ENCODE data around the gene ZBED5. TPM values are rescaled to one million over a fixed set of nuclear protein-coding genes. Genes with fewer than 3 reads are reported as not detected.
"Not testable (repeated sequence)": the region's sequence is repeated elsewhere in the genome, so short reads cannot be mapped to it uniquely, and the experiment has no call there.

The ZBED5 gene
- total RNA-seq, 1 donor from 2014 or later, result 19.5 TPM

DNA sequence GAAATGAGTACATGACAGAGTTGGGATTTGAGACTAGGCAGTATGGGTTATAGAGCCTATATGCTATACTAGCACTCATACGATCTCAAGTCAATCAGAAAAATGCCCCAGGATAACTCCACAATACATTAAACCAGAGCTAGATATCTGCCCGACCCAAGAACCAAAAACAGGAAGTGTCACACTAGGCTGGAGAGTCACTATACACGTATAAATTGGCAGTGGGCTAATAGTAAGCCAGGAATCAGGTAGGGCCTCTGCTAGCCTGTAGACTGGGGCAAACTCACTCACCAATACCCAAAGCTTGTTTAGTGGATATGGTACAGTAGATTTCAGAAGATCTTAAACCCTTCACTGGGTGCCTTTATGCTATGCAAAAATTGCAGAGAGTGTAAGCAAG, 33.0 kb downstream of the ZBED5 start:
- FAIRE-seq, result no peak
- no peak overlapping the region for H3K4me3 ChIP-seq (ENCODE audit: low read depth, low read length)
- TF ChIP-seq, protein P1, sequence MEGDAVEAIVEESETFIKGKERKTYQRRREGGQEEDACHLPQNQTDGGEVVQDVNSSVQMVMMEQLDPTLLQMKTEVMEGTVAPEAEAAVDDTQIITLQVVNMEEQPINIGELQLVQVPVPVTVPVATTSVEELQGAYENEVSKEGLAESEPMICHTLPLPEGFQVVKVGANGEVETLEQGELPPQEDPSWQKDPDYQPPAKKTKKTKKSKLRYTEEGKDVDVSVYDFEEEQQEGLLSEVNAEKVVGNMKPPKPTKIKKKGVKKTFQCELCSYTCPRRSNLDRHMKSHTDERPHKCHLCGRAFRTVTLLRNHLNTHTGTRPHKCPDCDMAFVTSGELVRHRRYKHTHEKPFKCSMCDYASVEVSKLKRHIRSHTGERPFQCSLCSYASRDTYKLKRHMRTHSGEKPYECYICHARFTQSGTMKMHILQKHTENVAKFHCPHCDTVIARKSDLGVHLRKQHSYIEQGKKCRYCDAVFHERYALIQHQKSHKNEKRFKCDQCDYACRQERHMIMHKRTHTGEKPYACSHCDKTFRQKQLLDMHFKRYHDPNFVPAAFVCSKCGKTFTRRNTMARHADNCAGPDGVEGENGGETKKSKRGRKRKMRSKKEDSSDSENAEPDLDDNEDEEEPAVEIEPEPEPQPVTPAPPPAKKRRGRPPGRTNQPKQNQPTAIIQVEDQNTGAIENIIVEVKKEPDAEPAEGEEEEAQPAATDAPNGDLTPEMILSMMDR (IDR thresholded peaks at IDR 0.05; ENCODE audit: insufficient read depth, low read length, severe bottlenecking), result no peak
- no peaks in the 10 kb centered on the region for H3K27me3 ChIP-seq (ENCODE audit: control insufficient read depth, insufficient read depth, low read length)
- DNase-seq (ENCODE audit: low read depth), result no peak
- H3K36me3 ChIP-seq (ENCODE audit: control insufficient read depth, insufficient read depth, low read length), result no peaks in the 10 kb centered on the region

DNA sequence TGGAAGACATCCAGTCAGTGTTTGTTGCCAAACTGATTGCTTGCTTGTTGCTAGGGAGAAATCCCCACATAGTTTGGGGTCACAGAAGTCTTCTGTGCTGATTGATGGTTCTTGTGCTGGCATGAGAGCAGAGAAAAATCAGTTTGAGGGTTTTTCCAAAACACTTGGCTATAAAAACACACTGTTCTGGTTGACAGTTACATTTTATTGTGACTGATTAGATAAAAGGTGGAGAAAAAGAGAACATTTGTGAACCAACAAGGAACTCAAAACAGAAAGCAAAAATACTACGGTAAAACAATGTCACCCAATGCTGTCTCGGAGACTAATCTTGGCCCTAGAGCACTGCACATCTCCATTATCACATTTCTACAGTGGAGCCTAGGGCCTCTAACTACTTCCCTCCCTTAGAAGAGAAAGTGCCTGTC, 34.7 kb downstream of the ZBED5 start:
- Histone ChIP-seq H3K4me3 (ENCODE audit: low read depth, low read length) (no peak overlapping the region), H3K27me3 (ENCODE audit: control insufficient read depth, insufficient read depth, low read length) (no peaks in the 10 kb centered on the region), H3K36me3 (ENCODE audit: control insufficient read depth, insufficient read depth, low read length) (no peaks in the 10 kb centered on the region)
- DNase-seq (ENCODE audit: low read depth) (no peak), FAIRE-seq (no peak)
- TF ChIP-seq, protein P1 (IDR thresholded peaks at IDR 0.05; ENCODE audit: insufficient read depth, low read length, severe bottlenecking), result no peak

DNA sequence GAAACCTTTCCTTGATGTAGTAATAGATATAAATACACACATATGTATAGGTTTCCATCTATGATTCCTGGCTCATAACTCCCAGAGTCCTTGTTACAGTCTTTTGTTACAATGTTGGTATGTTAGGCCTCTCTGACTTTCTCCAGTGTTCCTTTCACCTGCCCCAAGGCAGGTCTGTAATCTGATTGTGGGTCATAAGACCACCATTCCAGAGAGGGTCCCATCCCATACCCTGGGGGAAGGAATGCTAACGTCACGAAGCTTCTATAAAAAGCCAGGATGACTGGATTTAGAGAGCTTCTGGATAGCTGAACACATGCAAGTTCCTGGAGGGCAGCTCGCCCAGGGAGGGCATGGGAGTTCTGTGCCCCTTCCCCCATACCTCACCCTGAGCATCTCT, 35.4 kb downstream of the ZBED5 start:
- H3K4me3 ChIP-seq (ENCODE audit: low read depth, low read length); H3K36me3 ChIP-seq (ENCODE audit: control insufficient read depth, insufficient read depth, low read length); DNase-seq (ENCODE audit: low read depth); FAIRE-seq; H3K27me3 ChIP-seq (ENCODE audit: control insufficient read depth, insufficient read depth, low read length): not testable (repeated sequence)

DNA sequence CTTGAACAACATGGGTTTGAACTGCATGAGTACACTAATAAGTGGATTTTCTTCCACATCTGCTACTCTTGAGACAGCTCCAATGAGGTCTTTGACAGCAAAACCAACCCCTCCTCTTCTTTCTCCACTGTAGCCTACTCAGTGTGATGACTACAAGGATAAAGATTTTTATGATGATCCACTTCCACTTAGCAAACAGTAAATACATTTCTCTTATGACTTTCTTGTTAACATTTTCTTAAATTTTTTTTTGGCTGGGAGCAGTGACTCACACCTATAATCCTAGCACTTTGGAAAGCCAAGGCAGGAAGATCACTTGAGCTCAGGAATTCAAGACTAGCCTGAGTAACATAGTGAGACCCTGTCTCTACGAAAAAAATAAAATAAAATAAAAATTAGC, 39.3 kb downstream of the ZBED5 start:
- Histone ChIP-seq H3K36me3 (ENCODE audit: control insufficient read depth, insufficient read depth, low read length) (no peaks in the 10 kb centered on the region), H3K4me3 (ENCODE audit: low read depth, low read length) (no peak overlapping the region), H3K27me3 (ENCODE audit: control insufficient read depth, insufficient read depth, low read length) (no peaks in the 10 kb centered on the region)
- DNase-seq (ENCODE audit: low read depth) (peak; percentile 80), FAIRE-seq (no peak)
- TF ChIP-seq, protein P1 (IDR thresholded peaks at IDR 0.05; ENCODE audit: insufficient read depth, low read length, severe bottlenecking), result no peak

DNA sequence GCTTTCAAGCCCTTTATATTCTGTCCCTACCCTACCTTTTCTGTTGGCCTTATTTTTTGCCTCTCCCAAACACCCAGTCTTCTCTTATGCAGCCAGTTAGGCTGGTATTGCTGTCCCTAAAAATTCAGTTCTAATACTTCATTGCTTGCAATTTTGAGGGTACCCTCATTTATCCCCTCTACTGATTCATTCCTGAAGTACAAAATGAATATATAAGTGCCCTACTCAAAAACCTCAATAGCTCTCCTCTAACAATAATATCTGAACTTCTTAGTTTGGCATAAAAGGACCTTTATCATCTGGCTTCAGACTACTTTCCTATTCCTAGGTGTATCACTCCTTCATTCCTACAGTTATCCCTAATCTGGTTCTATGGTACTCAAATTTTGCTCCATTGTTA, 43.9 kb downstream of the ZBED5 start:
- no peak for FAIRE-seq
- Histone ChIP-seq H3K27me3 (ENCODE audit: control insufficient read depth, insufficient read depth, low read length) (no peaks in the 10 kb centered on the region), H3K4me3 (ENCODE audit: low read depth, low read length) (no peak overlapping the region), H3K36me3 (ENCODE audit: control insufficient read depth, insufficient read depth, low read length) (no peaks in the 10 kb centered on the region)
- no peak for DNase-seq (ENCODE audit: low read depth)
- TF ChIP-seq, protein P1 (IDR thresholded peaks at IDR 0.05; ENCODE audit: insufficient read depth, low read length, severe bottlenecking), result no peak

DNA sequence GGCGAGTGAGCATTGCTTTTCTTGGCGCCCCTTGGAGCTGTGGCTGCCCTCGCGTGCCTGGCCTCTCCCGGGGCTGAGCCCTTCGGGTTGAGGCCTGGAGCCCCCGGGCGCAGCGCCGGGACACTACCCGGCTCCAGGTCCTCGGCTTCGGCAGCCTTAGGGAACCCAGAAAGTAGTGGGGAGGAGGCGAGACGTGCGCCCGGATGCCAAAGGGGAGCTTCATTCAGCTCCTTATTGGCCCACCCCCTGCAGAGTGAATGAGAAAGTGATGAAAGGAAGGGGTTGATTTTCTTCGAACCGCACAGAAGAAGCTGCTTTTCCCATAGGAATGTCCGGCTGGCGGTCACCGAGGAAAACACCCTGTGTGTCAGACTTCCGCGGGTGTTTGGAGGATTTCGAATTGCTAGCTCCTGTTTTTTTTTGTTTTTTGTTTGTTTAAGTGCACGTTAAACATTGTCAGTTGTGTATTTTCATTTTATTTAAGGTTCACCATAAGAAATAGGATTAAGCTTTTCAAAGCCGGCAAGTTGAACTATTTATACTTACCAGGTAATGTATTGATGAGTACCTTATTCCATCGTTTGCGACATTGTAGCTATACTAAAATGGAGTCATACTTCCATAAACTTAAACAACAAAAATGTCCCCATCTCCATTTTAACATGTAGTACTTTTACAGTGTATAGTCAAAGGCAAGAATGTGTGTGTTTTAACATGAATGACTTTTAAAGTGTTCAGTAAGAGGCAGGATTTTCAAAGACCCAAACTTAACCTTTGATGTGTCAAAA, 48.3 kb downstream of the ZBED5 start:
- Histone ChIP-seq H3K27me3 (ENCODE audit: control insufficient read depth, insufficient read depth, low read length) (no peaks in the 10 kb centered on the region), H3K4me3 (ENCODE audit: low read depth, low read length) (peak overlapping the region; percentile 93), H3K36me3 (ENCODE audit: control insufficient read depth, insufficient read depth, low read length) (peaks cover 9% of the 10 kb centered on the region)
- DNase-seq (ENCODE audit: low read depth) (peak; percentile 63), FAIRE-seq (no peak)
- TF ChIP-seq, protein P1 (IDR thresholded peaks at IDR 0.05; ENCODE audit: insufficient read depth, low read length, severe bottlenecking), result no peak

Data from bronchial epithelial cell (primary cell).